DND-41 (cell line): ENCODE results near the gene KIR2DL4.

Experiments
- EZH2 ChIP-seq: IDR thresholded peaks from 3 replicates; pipeline ENCODE4 v1.6.1; 2012; ENCODE audit warnings: borderline replicate concordance, low read depth, mild to moderate bottlenecking, moderate library complexity, low read length, inconsistent platforms; ENCODE audit not compliant: severe bottlenecking
- TF ChIP-seq, protein P1 (sequence below): IDR thresholded peaks from 2 replicates; pipeline ENCODE4 v1.5.1; 2012; ENCODE audit warnings: borderline replicate concordance, low read length, moderate library complexity, mild to moderate bottlenecking; ENCODE audit not compliant: poor library complexity, severe bottlenecking; ENCODE audit errors: extremely low read depth

DNA sequence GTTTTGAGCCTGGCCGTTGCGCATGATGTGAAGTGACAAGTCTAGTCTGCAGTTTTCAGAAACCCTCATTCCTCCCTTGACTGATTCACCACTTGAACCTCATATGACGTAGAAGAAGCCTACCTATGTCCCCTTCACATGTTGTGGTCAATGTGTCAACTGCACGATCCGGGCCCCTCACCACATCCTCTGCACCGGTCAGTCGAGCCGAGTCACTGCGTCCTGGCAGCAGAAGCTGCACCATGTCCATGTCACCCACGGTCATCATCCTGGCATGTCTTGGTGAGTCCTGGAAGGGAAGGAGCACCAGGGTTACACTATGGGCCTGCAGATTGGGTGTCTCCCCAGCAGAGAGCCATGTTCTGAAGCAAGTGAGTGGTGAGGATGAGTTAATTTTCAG, at the start of gene KIR2DL4:
- TF ChIP-seq, protein P1, sequence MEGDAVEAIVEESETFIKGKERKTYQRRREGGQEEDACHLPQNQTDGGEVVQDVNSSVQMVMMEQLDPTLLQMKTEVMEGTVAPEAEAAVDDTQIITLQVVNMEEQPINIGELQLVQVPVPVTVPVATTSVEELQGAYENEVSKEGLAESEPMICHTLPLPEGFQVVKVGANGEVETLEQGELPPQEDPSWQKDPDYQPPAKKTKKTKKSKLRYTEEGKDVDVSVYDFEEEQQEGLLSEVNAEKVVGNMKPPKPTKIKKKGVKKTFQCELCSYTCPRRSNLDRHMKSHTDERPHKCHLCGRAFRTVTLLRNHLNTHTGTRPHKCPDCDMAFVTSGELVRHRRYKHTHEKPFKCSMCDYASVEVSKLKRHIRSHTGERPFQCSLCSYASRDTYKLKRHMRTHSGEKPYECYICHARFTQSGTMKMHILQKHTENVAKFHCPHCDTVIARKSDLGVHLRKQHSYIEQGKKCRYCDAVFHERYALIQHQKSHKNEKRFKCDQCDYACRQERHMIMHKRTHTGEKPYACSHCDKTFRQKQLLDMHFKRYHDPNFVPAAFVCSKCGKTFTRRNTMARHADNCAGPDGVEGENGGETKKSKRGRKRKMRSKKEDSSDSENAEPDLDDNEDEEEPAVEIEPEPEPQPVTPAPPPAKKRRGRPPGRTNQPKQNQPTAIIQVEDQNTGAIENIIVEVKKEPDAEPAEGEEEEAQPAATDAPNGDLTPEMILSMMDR, result no peak
- TF ChIP-seq EZH2, result no peak
